GM13977 (cell line): ENCODE measurements around the gene REST.

Experiments
- DNase-seq: peaks from one replicate; pipeline ENCODE4 v3.0.0; 2012; ENCODE audit warnings: low spot score
- CTCF ChIP-seq: IDR thresholded peaks from 2 replicates; pipeline ENCODE4 v1.5.1; 2012; ENCODE audit warnings: mild to moderate bottlenecking, control low read depth; ENCODE audit not compliant: insufficient read depth; ENCODE audit errors: extremely low read depth, missing control alignments
- in situ Hi-C: fragments of 300-500 bp; cut with MboI; formaldehyde crosslinking; loops from one replicate; pipeline ENCODE4 v1.12.0; 2022; ENCODE audit warnings: low sequenced_read_pairs, low pct_unique_long_range_greater_than_20kb, mixed read lengths, inconsistent platforms; ENCODE audit not compliant: unreplicated experiment

Gene REST

DNA sequence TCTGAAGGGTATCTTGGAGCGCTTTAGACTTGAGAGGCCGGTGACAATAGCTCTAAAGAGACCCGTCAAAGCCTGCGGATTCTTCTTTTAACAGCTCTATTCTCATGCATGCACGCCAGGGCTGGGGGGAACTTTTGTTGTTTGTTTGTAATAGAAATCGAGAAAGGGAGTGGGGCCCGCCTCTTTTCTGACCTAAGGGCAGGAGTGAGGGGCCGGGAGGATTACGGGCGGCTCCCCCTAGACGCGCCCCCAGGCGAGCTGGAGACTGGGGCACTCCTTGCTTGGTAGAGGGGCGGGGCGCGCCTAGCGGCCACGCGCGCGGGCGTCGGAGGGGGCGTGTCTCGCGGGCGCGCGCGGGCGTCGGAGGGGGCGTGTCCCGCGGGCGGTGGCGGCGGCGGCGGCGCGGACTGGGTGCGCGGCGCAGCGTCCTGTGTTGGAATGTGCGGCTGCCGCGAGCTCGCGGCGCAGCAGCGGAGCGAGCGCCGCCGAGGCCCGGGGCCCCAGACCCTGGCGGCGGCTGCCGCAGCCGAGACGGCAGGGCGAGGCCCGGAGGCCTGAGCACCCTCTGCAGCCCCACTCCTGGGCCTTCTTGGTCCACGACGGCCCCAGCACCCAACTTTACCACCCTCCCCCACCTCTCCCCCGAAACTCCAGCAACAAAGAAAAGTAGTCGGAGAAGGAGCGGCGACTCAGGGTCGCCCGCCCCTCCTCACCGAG is at the start of gene REST:
REST (plus strand) TSS at position 412 of the 717 bp plus-strand sequence. CDS start 2,739 bp downstream, outside the sequence.
- peak; percentile 3 for TF ChIP-seq CTCF
- peak; percentile 90 for DNase-seq
- in situ Hi-C loops, result no loop called here

DNA sequence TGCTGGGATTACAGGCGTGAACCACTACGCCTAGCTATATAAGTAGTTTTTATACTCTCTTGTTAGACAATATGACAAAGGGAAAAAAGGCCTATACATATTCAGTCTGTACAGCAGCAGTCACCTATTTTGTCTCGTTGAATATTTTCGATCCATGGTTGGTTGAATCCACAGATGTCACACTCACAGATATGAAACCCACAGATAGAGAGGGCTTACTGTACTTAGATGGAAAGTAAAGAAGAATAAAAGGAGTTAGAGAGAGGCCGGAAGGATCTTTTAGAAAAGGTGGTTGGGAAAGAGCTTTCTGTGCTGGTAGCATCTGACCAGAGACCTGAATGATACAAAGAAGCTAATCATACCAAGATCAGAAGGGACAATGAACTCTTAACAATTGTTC is 47.9 kb upstream of the REST start:
- TF ChIP-seq CTCF, result no peak
- in situ Hi-C loops, result no loop called here
- DNase-seq, result no peak

GRCh38 chr4:56860781-56861180 is 46.9 kb upstream of the REST start:
- no peak for TF ChIP-seq CTCF
- in situ Hi-C loops, result no loop called here
- DNase-seq, result no peak

- in situ Hi-C loops, result no loop called here
- TF ChIP-seq CTCF, result no peak
- no peak for DNase-seq
Measured at GRCh38 chr4:56861360-56861759, 46.3 kb upstream of the REST start.

DNA sequence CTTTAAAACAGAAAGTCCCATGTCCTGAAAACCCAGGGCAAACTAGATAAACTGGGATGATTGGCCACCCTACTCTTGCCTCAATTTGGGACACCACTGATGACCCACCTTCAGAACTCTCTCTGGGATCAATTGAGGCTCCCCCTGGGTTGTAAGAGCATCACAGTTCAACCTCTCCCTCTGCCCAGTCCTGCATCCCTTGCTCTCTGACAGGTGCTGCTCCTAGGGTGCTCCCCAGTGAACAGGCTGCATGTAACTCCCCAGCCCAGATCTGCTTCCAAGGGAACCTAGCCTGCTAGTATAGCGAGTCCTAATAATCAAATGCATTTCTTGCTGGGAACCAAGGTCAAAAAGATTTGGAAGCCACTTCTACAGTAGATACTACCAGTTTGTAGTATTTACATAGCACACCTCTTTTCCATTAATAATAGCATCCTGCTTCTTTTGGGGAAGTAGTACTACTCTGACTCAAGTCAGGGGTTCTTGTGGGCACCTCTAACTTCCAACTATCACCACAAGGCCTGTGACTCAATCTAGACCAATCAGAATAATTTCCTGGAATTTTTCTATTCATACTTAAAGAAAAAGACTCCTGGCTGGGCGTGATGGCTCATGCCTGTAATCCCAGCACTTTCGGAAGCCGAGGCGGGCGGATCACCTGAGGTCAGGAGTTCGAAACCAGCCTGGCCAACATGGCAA is 44.1 kb upstream of the REST start:
- no peak for TF ChIP-seq CTCF
- in situ Hi-C loops, result no loop called here
- DNase-seq, result no peak

DNA sequence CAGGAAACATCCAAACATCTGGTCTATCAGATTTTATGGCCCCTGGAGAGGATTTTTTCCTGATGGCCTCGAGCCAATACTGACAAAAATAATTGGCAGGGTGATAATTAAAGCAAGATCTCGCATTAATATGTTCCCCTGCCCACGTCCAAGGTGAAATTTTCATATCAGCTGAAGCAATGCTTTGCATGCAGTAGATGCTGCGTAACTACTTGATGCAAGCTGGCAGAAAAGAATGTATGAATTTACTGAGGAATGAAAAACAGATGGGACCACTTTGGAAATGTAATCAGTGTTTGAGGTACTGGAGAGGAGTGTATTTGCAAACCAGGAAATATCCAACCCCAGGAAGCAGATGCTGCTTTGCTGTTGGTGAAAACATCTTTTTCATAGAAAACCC is 36.8 kb upstream of the REST start:
- DNase-seq, result no peak
- in situ Hi-C loops, result no loop called here
- no peak for TF ChIP-seq CTCF
